Measurements from ENCODE around the gene UQCRC1.
A peak's percentile ranks its signal among the peaks of the same experiment; 100 is the strongest.

Gene UQCRC1

DNA sequence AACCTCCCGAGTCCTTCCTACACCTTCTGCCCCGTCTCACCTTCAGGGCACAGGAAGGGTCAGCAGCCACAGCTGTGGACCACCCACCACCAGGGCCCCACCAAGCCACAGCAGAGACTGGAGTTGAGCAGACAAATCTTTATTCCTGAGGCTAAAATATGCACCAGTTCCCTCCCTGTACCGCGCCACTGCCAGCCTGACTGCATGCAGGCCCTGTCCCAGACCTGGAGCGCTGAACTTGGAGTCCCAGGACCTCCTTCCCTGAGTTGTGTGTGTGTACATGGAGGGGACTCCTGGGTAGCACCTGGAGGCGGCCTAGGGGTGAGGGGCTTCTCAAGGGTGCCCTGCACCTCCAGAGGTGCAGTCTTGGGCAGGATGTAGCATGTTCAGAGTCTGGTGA lies 16.2 kb upstream of the UQCRC1 start:
- TF ChIP-seq, protein P1, sequence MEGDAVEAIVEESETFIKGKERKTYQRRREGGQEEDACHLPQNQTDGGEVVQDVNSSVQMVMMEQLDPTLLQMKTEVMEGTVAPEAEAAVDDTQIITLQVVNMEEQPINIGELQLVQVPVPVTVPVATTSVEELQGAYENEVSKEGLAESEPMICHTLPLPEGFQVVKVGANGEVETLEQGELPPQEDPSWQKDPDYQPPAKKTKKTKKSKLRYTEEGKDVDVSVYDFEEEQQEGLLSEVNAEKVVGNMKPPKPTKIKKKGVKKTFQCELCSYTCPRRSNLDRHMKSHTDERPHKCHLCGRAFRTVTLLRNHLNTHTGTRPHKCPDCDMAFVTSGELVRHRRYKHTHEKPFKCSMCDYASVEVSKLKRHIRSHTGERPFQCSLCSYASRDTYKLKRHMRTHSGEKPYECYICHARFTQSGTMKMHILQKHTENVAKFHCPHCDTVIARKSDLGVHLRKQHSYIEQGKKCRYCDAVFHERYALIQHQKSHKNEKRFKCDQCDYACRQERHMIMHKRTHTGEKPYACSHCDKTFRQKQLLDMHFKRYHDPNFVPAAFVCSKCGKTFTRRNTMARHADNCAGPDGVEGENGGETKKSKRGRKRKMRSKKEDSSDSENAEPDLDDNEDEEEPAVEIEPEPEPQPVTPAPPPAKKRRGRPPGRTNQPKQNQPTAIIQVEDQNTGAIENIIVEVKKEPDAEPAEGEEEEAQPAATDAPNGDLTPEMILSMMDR (IDR thresholded peaks at IDR 0.05) = no peak
- peaks cover 62% of the 10 kb centered on the region for H3K36me3 ChIP-seq
- H3K4me3 ChIP-seq (ENCODE audit: low read depth in 1 of 2, low read length in 1 of 2) = no peak overlapping the region

DNA sequence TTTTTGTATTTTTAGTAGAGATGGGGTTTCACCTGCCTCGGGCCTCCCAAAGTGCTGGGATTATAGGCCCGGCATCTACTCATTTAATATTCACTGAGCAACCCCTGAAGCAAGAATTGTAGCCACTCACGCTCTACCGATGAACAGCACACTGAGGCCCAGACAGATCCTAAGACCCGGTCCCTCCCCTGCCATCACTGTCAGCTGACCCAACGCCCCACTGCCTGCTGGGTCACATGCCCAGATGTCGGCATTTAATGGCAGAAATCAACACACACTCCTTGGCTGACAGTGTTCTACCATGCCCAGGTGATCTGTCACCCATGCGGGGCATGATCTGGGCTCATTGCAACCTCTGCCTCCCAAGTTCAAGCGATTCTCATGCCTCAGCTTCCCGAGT lies 15.3 kb upstream of the UQCRC1 start:
- TF ChIP-seq, protein P1 (IDR thresholded peaks at IDR 0.05) = no peak
- Histone ChIP-seq H3K27me3 (no peaks in the 10 kb centered on the region), H3K36me3 (peaks cover 56% of the 10 kb centered on the region), H3K9me3 (no peaks in the 10 kb centered on the region), H3K27ac (peak overlapping the region; percentile 81), H3K4me3 (ENCODE audit: low read depth in 1 of 2, low read length in 1 of 2) (no peak overlapping the region), H3K4me1 (ENCODE audit: control insufficient read depth in 1 of 2, insufficient read depth in 1 of 2, low read depth in 1 of 2, low read length in 1 of 2) (peaks cover 34 to 39% of the 10 kb centered on the region in 2 experiments)

More for the DNA sequence above, 16.2 kb upstream of the UQCRC1 start:
- H3K9me3 ChIP-seq = no peaks in the 10 kb centered on the region
- peaks cover 30 to 32% of the 10 kb centered on the region in 2 experiments for H3K4me1 ChIP-seq (ENCODE audit: control insufficient read depth in 1 of 2, insufficient read depth in 1 of 2, low read depth in 1 of 2, low read length in 1 of 2)
- H3K27me3 ChIP-seq = no peaks in the 10 kb centered on the region
- H3K27ac ChIP-seq = peak overlapping the region; percentile 81

DNA sequence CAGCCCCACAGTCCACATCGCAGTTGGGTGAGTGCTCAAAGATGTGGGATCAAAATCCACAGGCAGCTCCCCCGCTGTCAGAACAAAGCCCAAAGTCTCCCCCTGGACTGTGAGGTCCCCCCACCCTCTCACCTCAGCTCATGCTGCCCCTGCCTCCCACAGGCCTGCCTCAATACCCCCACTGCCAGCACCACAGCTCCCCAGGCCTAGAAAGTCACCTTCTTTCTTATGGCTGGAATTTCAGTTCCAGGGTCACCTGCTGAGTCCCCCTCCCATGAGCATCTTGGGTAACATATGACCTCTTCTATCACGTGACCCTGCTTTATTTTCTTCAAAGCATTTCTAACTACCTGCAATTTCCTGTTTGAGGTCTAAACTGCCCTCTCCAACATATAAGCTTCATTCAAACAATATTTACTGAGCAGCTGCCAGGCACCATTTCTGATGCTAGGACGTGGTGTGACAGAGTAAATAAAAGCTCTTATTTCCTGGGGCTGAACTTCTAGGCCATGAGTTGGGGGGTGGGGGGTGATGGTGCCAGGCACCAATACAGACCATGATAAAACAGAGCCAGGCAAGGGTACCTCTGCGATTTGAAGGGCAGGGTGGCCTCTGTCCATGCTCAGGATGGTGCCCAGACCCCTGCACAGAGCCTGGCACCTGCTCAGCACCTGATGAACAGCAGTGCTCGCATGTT lies 14.6 kb upstream of the UQCRC1 start:
- Histone ChIP-seq H3K36me3 (peaks cover 48% of the 10 kb centered on the region), H3K27ac (peak overlapping the region; percentile 81), H3K4me3 (ENCODE audit: low read depth in 1 of 2, low read length in 1 of 2) (no peak overlapping the region), H3K4me1 (ENCODE audit: control insufficient read depth in 1 of 2, insufficient read depth in 1 of 2, low read depth in 1 of 2, low read length in 1 of 2) (peaks cover 34 to 39% of the 10 kb centered on the region in 2 experiments), H3K27me3 (no peaks in the 10 kb centered on the region), H3K9me3 (no peaks in the 10 kb centered on the region)
- TF ChIP-seq, protein P1 (IDR thresholded peaks at IDR 0.05) = no peak

DNA sequence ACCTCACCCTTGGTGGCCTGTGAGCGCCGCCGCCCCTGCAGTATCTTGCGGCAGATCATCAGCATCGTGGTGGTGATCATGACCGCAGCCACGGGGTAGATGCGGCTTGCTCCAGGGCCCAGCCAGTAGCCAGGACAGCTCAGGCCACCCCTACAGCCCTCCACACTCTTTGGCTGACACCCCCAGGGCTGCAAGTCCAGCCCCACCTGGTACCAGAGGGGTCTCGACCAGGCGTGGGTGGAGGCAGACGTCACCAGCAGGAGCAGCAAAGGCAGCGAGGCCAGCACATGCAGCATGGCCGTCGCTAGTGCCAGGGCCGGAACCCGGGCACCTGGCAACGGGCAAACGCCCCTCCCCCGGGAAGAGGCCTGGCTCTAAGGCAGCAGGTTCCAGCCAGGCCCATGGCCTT lies 12.0 kb upstream of the UQCRC1 start, which contains the start of gene TMEM89:
Gene TMEM89 (minus strand): TSS at position 309 of the 409 bp plus-strand sequence. CDS start 13 bp downstream, at position 296.
- Histone ChIP-seq H3K4me1 (ENCODE audit: control insufficient read depth in 1 of 2, insufficient read depth in 1 of 2, low read depth in 1 of 2, low read length in 1 of 2) (peaks cover 34 to 39% of the 10 kb centered on the region in 2 experiments), H3K36me3 (peaks cover 23% of the 10 kb centered on the region), H3K4me3 (ENCODE audit: low read depth in 1 of 2, low read length in 1 of 2) (no peak within 1 kb of the TSS), H3K27me3 (no peaks in the 10 kb centered on the region), H3K9me3 (no peaks in the 10 kb centered on the region), H3K27ac (peak within 1 kb of the TSS; percentile 81)
- TF ChIP-seq, protein P1 (IDR thresholded peaks at IDR 0.05) = no peak

DNA sequence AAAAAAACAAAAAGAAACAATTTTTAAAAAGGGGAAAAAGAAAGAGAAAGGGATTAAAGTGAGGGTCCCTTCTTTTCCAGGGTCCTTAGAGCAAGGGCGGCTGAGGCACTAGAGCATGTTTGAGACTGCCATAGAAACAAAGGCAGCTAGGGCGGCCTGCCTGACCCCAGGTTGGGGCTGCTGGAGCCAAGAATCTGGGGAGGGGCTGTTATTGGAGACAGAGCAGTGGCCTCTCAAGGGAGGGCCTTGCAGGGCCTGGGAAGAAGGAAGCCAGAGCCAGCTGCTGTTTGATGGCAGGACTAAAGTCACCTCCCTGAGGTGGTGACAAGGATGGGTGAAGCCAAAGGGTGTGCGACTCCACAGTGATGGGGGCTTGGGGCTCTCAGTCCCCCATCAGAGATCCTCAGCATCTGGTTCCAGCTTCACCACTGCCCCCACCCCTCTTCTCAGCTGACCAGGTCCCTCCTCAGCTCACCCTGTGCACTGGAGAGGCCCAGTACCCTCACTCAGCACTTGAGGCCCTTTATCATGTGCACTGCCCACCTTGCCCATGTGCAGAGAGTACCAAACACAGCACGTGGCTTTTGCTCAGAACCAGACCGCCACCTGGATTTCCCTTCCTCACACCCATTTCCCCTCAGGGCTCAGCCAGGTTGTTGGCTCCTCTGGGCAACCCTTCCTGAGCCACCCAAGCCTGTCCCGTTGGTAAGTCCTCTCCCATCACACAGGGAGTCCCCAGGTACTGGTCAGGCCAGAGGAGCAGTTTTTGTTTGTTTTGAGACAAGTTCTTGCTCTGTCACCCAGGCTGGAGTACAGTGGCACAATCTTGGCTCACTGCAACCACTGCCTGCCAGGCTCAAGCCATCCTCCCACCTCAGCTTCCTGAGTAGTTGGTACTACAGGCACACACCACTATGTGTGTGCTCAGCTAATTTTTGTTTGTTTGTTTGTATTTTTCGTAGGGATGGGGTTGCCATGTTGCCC lies 10.4 kb upstream of the UQCRC1 start:
- TF ChIP-seq, protein P1 (IDR thresholded peaks at IDR 0.05) = no peak
- Histone ChIP-seq H3K4me3 (ENCODE audit: low read depth in 1 of 2, low read length in 1 of 2) (no peak overlapping the region), H3K27me3 (no peaks in the 10 kb centered on the region), H3K9me3 (no peaks in the 10 kb centered on the region), H3K27ac (no peak overlapping the region), H3K36me3 (peaks cover 7% of the 10 kb centered on the region), H3K4me1 (ENCODE audit: control insufficient read depth in 1 of 2, insufficient read depth in 1 of 2, low read depth in 1 of 2, low read length in 1 of 2) (peaks cover 37 to 38% of the 10 kb centered on the region in 2 experiments)
